GM12891 (cell line): ENCODE results near the gene TEX101.

ENCODE experiments used
- POLR2A ChIP-seq: IDR thresholded peaks from 2 replicates; pipeline ENCODE4 v1.6.1; 2011; ENCODE audit warnings: low read depth, low read length, control low read depth
- POLR2AphosphoS5 ChIP-seq: IDR thresholded peaks from 2 replicates; pipeline ENCODE4 v1.6.1; 2011; ENCODE audit warnings: low read depth, low read length, control low read depth
- TAF1 ChIP-seq: IDR thresholded peaks from 2 replicates; pipeline ENCODE4 v1.6.1; 2011; ENCODE audit warnings: low read depth, low read length, control low read depth

- no peak for TF ChIP-seq POLR2A
- no peak for TF ChIP-seq TAF1
- no peak for TF ChIP-seq POLR2AphosphoS5
These were observed 47.7 kb downstream of the TEX101 start for GRCh38 chr19:43462383-43462782.
